ENCODE results near the gene SEC14L6. TPM values are rescaled to one million over a fixed set of nuclear protein-coding genes. Genes with fewer than 3 reads are reported as not detected.
"Not testable (repeated sequence)": the region's sequence is repeated elsewhere in the genome, so short reads cannot be mapped to it uniquely, and the experiment has no call there.

SEC14L6 gene
- total RNA-seq, 2 donors from 2014 or later = 1.6 to 2.1 TPM

GRCh38 chr22:30555282-30556210, 9.0 kb upstream of the SEC14L6 start:
- no peaks in the 10 kb centered on the region for H3K36me3 ChIP-seq (ENCODE audit: control insufficient read depth, insufficient read depth, low read length)
- H3K27ac ChIP-seq (ENCODE audit: low read depth, low read length) = no peak overlapping the region
- Mint-ChIP-seq H3K36me3 (ENCODE audit: low read depth) (peaks cover 12% of the 10 kb centered on the region), H3K27ac (no peak overlapping the region), H3K9me3 (no peaks in the 10 kb centered on the region), H3K4me1 (peaks cover 8% of the 10 kb centered on the region), H3K4me3 (no peak overlapping the region), H3K27me3 (ENCODE audit: insufficient read depth) (no peaks in the 10 kb centered on the region)
- no peaks in the 10 kb centered on the region for H3K4me1 ChIP-seq (ENCODE audit: control insufficient read depth, insufficient read depth, low read length)
- H3K27me3 ChIP-seq (ENCODE audit: control insufficient read depth, insufficient read depth, low read length, poor library complexity, severe bottlenecking) = no peaks in the 10 kb centered on the region
- no peak overlapping the region for H3K9ac ChIP-seq (ENCODE audit: extremely low read depth, low read length, poor library complexity, severe bottlenecking)
- no peaks in the 10 kb centered on the region for H3K9me3 ChIP-seq (ENCODE audit: control insufficient read depth, low read length)
- TF ChIP-seq, protein P1, sequence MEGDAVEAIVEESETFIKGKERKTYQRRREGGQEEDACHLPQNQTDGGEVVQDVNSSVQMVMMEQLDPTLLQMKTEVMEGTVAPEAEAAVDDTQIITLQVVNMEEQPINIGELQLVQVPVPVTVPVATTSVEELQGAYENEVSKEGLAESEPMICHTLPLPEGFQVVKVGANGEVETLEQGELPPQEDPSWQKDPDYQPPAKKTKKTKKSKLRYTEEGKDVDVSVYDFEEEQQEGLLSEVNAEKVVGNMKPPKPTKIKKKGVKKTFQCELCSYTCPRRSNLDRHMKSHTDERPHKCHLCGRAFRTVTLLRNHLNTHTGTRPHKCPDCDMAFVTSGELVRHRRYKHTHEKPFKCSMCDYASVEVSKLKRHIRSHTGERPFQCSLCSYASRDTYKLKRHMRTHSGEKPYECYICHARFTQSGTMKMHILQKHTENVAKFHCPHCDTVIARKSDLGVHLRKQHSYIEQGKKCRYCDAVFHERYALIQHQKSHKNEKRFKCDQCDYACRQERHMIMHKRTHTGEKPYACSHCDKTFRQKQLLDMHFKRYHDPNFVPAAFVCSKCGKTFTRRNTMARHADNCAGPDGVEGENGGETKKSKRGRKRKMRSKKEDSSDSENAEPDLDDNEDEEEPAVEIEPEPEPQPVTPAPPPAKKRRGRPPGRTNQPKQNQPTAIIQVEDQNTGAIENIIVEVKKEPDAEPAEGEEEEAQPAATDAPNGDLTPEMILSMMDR (conservative IDR thresholded peaks at IDR 0.05) = peak; percentile 62
- no peak overlapping the region for H3K4me3 ChIP-seq (ENCODE audit: low read length)
- 94 to 97% methylated on average over 49 to 73 of the region's 73 CpGs for WGBS, 2 experiments (ENCODE audit: insufficient coverage in 1 of 2, insufficient read length in 1 of 2)
- peak; percentile 77 for DNase-seq

DNA sequence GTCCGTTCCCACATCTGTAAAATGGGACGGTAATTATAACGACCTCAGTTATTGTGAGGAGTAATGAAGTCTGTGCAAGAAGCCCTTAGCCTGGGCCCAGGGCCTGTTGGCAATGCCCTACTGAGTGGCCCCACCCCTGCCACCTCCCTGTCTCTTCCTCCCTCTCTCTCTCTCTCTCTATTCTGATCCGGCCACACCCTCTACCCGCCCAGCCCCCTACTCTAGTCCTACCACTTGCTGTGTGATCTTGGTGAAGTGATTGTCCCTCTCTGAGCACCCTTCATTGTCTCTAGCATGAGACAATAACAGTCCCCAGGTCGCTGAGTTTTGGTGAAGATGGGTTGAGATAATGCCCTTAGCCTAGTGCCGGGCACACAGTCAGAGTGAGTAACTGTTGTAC, 7.4 kb upstream of the SEC14L6 start:
- 81 to 90% methylated on average over 2 to 6 of the region's 7 CpGs for WGBS, 2 experiments (ENCODE audit: insufficient coverage in 1 of 2, insufficient read length in 1 of 2)
- H3K9me3 Mint-ChIP-seq = no peaks in the 10 kb centered on the region
- peaks cover 12% of the 10 kb centered on the region for H3K36me3 Mint-ChIP-seq (ENCODE audit: low read depth)
- no peak overlapping the region for H3K4me3 Mint-ChIP-seq
- Histone ChIP-seq H3K27me3 (ENCODE audit: control insufficient read depth, insufficient read depth, low read length, poor library complexity, severe bottlenecking) (no peaks in the 10 kb centered on the region), H3K4me3 (ENCODE audit: low read length) (no peak overlapping the region), H3K36me3 (ENCODE audit: control insufficient read depth, insufficient read depth, low read length) (no peaks in the 10 kb centered on the region), H3K9me3 (ENCODE audit: control insufficient read depth, low read length) (no peaks in the 10 kb centered on the region), H3K27ac (ENCODE audit: low read depth, low read length) (no peak overlapping the region), H3K9ac (ENCODE audit: extremely low read depth, low read length, poor library complexity, severe bottlenecking) (no peak overlapping the region), H3K4me1 (ENCODE audit: control insufficient read depth, insufficient read depth, low read length) (no peaks in the 10 kb centered on the region)
- no peaks in the 10 kb centered on the region for H3K27me3 Mint-ChIP-seq (ENCODE audit: insufficient read depth)
- no peak for DNase-seq
- no peaks in the 10 kb centered on the region for H3K4me1 Mint-ChIP-seq
- TF ChIP-seq, protein P1 (conservative IDR thresholded peaks at IDR 0.05) = no peak
- H3K27ac Mint-ChIP-seq = no peak overlapping the region

- Mint-ChIP-seq H3K9me3 (no peaks in the 10 kb centered on the region), H3K4me1 (no peaks in the 10 kb centered on the region)
- WGBS, 2 experiments (ENCODE audit: insufficient coverage in 1 of 2, insufficient read length in 1 of 2) = 17 to 42% methylated on average over 1 of the region's 1 CpG
Measured at GRCh38 chr22:30552719-30553118, 6.2 kb upstream of the SEC14L6 start.

DNA sequence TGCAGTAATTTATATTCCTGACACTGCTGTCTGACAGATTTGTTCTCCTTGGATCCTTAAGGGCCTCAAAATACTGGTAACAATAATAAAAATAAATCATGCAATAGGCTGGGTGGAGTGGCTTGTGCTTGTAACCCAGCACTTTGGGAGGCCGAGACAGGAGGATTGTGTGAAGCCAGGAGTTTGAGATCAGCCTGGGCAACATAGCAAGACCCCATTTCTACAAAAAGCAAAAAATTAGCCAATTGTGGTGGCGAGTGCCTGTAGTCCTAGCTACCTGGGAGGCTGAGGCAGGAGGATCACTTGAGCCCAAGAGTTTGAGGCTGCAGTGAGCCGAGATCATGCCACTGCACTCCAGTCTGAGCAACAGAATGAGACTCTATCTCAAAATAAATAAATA, 5.3 kb upstream of the SEC14L6 start:
- not testable (repeated sequence) for H3K27me3 ChIP-seq (ENCODE audit: control insufficient read depth, insufficient read depth, low read length, poor library complexity, severe bottlenecking); H3K4me3 ChIP-seq (ENCODE audit: low read length); H3K4me3 Mint-ChIP-seq; H3K4me1 Mint-ChIP-seq; H3K27ac Mint-ChIP-seq; H3K9ac ChIP-seq (ENCODE audit: extremely low read depth, low read length, poor library complexity, severe bottlenecking); H3K36me3 ChIP-seq (ENCODE audit: control insufficient read depth, insufficient read depth, low read length); H3K27me3 Mint-ChIP-seq (ENCODE audit: insufficient read depth); H3K9me3 ChIP-seq (ENCODE audit: control insufficient read depth, low read length); H3K9me3 Mint-ChIP-seq; DNase-seq; H3K27ac ChIP-seq (ENCODE audit: low read depth, low read length); H3K4me1 ChIP-seq (ENCODE audit: control insufficient read depth, insufficient read depth, low read length)
- H3K36me3 Mint-ChIP-seq (ENCODE audit: low read depth) = peaks cover 12% of the 10 kb centered on the region
- 94 to 95% methylated on average over 3 of the region's 3 CpGs for WGBS, 2 experiments (ENCODE audit: insufficient coverage in 1 of 2, insufficient read length in 1 of 2)

More at GRCh38 chr22:30552719-30553118, 6.2 kb upstream of the SEC14L6 start:
- no peaks in the 10 kb centered on the region for H3K9me3 ChIP-seq (ENCODE audit: control insufficient read depth, low read length)
- no peak for DNase-seq
- no peaks in the 10 kb centered on the region for H3K27me3 Mint-ChIP-seq (ENCODE audit: insufficient read depth)
- H3K27me3 ChIP-seq (ENCODE audit: control insufficient read depth, insufficient read depth, low read length, poor library complexity, severe bottlenecking) = no peaks in the 10 kb centered on the region
- no peak overlapping the region for H3K4me3 ChIP-seq (ENCODE audit: low read length)
- H3K36me3 ChIP-seq (ENCODE audit: control insufficient read depth, insufficient read depth, low read length) = no peaks in the 10 kb centered on the region
- H3K9ac ChIP-seq (ENCODE audit: extremely low read depth, low read length, poor library complexity, severe bottlenecking) = no peak overlapping the region
- H3K4me1 ChIP-seq (ENCODE audit: control insufficient read depth, insufficient read depth, low read length) = no peaks in the 10 kb centered on the region
- TF ChIP-seq, protein P1 (conservative IDR thresholded peaks at IDR 0.05) = no peak
- H3K27ac ChIP-seq (ENCODE audit: low read depth, low read length) = no peak overlapping the region
- H3K27ac Mint-ChIP-seq = no peak overlapping the region
- no peak overlapping the region for H3K4me3 Mint-ChIP-seq
- H3K36me3 Mint-ChIP-seq (ENCODE audit: low read depth) = peaks cover 12% of the 10 kb centered on the region
